Fibroblast of lung (primary cell): ENCODE results near the gene KCNH4. TPM values are rescaled to one million over a fixed set of nuclear protein-coding genes. Genes with fewer than 3 reads are reported as not detected.

ENCODE experiments used
- DNase-seq, 2 donors: peaks; one replicate each; pipeline versions ENCODE4 v3.0.0 to v3.0.0-alpha.2; 2010; ENCODE audit warnings: low read depth in 2 of 2
- H2AFZ ChIP-seq: 2 replicates; pipeline ENCODE4 v1.5.1; 2012; ENCODE audit warnings: low read length, control low read depth, inconsistent platforms
- H3K27ac ChIP-seq: 2 replicates; pipeline ENCODE4 v1.5.1; 2011; ENCODE audit warnings: low read length, control low read depth; ENCODE audit not compliant: insufficient read depth
- H3K27me3 ChIP-seq: 2 replicates; pipeline ENCODE4 v1.5.1; 2011; ENCODE audit warnings: mild to moderate bottlenecking, low read length; ENCODE audit not compliant: control insufficient read depth, insufficient read depth
- H3K36me3 ChIP-seq: 2 replicates; pipeline ENCODE4 v1.5.1; 2011; ENCODE audit warnings: low read length; ENCODE audit not compliant: control insufficient read depth, insufficient read depth
- H3K4me1 ChIP-seq: 2 replicates; pipeline ENCODE4 v1.5.1; 2011; ENCODE audit warnings: low read length; ENCODE audit not compliant: control insufficient read depth, insufficient read depth; ENCODE audit errors: extremely low read depth
- H3K4me2 ChIP-seq: 2 replicates; pipeline ENCODE4 v1.5.1; 2011; ENCODE audit warnings: low read length, control low read depth; ENCODE audit not compliant: insufficient read depth; ENCODE audit errors: extremely low read depth
- H3K4me3 ChIP-seq, 4 experiments: fragments of 200-600 bp in 1 of 4; sonication (generic) in 1 of 4; replicated peaks in 1 of 4; 2 replicates each; pipeline ENCODE4 v1.5.1; 2011 to 2016; ENCODE audit warnings: low read length in 4 of 4, low read depth in 3 of 4, mild to moderate bottlenecking in 3 of 4, control low read depth in 2 of 4, inconsistent platforms in 1 of 4, mixed read lengths in 1 of 4; ENCODE audit not compliant: insufficient read depth in 1 of 4; ENCODE audit errors: control extremely low read depth in 1 of 4
- H3K79me2 ChIP-seq: 2 replicates; pipeline ENCODE4 v1.5.1; 2012; ENCODE audit warnings: mild to moderate bottlenecking, low read length, inconsistent platforms; ENCODE audit not compliant: control insufficient read depth, insufficient read depth
- H3K9ac ChIP-seq: 2 replicates; pipeline ENCODE4 v1.5.1; 2011; ENCODE audit warnings: mild to moderate bottlenecking, low read length, control low read depth; ENCODE audit not compliant: insufficient read depth
- H3K9me3 ChIP-seq: 2 replicates; pipeline ENCODE4 v1.5.1; 2012; ENCODE audit warnings: low read depth, low read length; ENCODE audit not compliant: control insufficient read depth, insufficient read depth
- H4K20me1 ChIP-seq: 2 replicates; pipeline ENCODE4 v1.5.1; 2011; ENCODE audit warnings: low read length; ENCODE audit not compliant: control insufficient read depth, insufficient read depth; ENCODE audit errors: extremely low read depth
- EZH2 ChIP-seq: IDR thresholded peaks from 2 replicates; pipeline ENCODE4 v1.5.1; 2012; ENCODE audit warnings: low read length, control low read depth, mild to moderate bottlenecking; ENCODE audit errors: missing control alignments
- polyA plus RNA-seq, 2 donors: library from polyadenylated mRNA; depleted of rRNA in 1 of 2; stranded (reverse) in 1 of 2; unstranded in 1 of 2; fragments of >200 nt; gene quantifications; 2 replicates each; pipeline ENCODE4 v1.2.1, GENCODE V29; 2011 to 2012; ENCODE audit warnings: missing spikeins in 1 of 2
- total RNA-seq: library from RNA; depleted of rRNA; stranded (reverse); fragments of >200 nt; gene quantifications from 2 replicates; pipeline ENCODE4 v1.2.1, GENCODE V29; 2014
- TF ChIP-seq, protein P1 (sequence below), 2 donors: IDR thresholded peaks in 1 of 2; conservative IDR thresholded peaks in 1 of 2; 1 replicate in 1 of 2; 2 replicates in 1 of 2; pipeline ENCODE4 v1.5.1; 2011 to 2012; ENCODE audit warnings: low read length in 2 of 2, control low read depth in 1 of 2, inconsistent platforms in 1 of 2, low read depth in 1 of 2, mild to moderate bottlenecking in 1 of 2

Gene KCNH4
- total and polyA plus RNA-seq, 2 donors (not counting 1 experiment from before 2014, with no cell fraction given): 0.03 TPM; not detected in 1

- Histone ChIP-seq H2AFZ (no peak overlapping the region), H3K4me3 (no peak overlapping the region), H3K36me3 (peaks cover 21% of the 10 kb centered on the region), H3K79me2 (no peaks in the 10 kb centered on the region), H3K4me1 (peaks cover 8% of the 10 kb centered on the region), H3K9me3 (no peaks in the 10 kb centered on the region), H3K4me2 (no peak overlapping the region), H3K9ac (no peak overlapping the region), H3K27me3 (no peaks in the 10 kb centered on the region), H3K27ac (no peak overlapping the region), H4K20me1 (no peaks in the 10 kb centered on the region)
- TF ChIP-seq, protein P1, sequence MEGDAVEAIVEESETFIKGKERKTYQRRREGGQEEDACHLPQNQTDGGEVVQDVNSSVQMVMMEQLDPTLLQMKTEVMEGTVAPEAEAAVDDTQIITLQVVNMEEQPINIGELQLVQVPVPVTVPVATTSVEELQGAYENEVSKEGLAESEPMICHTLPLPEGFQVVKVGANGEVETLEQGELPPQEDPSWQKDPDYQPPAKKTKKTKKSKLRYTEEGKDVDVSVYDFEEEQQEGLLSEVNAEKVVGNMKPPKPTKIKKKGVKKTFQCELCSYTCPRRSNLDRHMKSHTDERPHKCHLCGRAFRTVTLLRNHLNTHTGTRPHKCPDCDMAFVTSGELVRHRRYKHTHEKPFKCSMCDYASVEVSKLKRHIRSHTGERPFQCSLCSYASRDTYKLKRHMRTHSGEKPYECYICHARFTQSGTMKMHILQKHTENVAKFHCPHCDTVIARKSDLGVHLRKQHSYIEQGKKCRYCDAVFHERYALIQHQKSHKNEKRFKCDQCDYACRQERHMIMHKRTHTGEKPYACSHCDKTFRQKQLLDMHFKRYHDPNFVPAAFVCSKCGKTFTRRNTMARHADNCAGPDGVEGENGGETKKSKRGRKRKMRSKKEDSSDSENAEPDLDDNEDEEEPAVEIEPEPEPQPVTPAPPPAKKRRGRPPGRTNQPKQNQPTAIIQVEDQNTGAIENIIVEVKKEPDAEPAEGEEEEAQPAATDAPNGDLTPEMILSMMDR (conservative IDR thresholded peaks at IDR 0.05 in 1 of 2, IDR thresholded peaks at IDR 0.05 in 1 of 2; ENCODE audit: low read depth in 1 of 2, low read length in 2 of 2): peak; percentile 27 to 44
- TF ChIP-seq EZH2: no peak
- DNase-seq: peak in 1 of 2 donors; percentile 17
Measured at GRCh38 chr17:42118545-42118944, 62.4 kb downstream of the KCNH4 start.

DNA sequence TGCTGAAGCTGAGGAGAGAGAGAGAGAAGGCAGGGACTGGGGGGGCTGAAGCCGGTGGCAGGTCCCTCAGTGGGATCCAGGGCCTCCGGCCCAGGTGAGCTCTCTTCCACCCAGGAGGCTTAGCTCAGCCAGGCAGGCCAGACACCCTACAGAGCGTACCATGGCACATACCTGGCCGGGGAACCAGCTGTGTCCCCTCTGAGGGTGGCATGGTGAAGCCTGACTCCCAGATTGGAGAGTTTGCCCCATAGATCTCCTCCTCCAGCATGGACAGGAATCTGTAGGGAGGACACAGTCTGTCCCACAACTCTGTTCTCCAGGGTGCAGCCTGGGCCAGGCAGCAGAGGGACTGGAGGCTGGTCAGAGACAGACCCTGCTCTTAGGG is 62.8 kb downstream of the KCNH4 start:
- Histone ChIP-seq H3K4me2 (no peak overlapping the region), H3K9me3 (no peaks in the 10 kb centered on the region), H3K27ac (no peak overlapping the region), H2AFZ (no peak overlapping the region), H3K27me3 (no peaks in the 10 kb centered on the region), H3K79me2 (no peaks in the 10 kb centered on the region), H3K9ac (no peak overlapping the region), H3K36me3 (peaks cover 21% of the 10 kb centered on the region), H3K4me1 (peaks cover 8% of the 10 kb centered on the region), H4K20me1 (no peaks in the 10 kb centered on the region), H3K4me3 (no peak overlapping the region)
- DNase-seq: no peak
- TF ChIP-seq, protein P1 (conservative IDR thresholded peaks at IDR 0.05 in 1 of 2, IDR thresholded peaks at IDR 0.05 in 1 of 2; ENCODE audit: low read depth in 1 of 2, low read length in 2 of 2): no peak
- TF ChIP-seq EZH2: no peak

DNA sequence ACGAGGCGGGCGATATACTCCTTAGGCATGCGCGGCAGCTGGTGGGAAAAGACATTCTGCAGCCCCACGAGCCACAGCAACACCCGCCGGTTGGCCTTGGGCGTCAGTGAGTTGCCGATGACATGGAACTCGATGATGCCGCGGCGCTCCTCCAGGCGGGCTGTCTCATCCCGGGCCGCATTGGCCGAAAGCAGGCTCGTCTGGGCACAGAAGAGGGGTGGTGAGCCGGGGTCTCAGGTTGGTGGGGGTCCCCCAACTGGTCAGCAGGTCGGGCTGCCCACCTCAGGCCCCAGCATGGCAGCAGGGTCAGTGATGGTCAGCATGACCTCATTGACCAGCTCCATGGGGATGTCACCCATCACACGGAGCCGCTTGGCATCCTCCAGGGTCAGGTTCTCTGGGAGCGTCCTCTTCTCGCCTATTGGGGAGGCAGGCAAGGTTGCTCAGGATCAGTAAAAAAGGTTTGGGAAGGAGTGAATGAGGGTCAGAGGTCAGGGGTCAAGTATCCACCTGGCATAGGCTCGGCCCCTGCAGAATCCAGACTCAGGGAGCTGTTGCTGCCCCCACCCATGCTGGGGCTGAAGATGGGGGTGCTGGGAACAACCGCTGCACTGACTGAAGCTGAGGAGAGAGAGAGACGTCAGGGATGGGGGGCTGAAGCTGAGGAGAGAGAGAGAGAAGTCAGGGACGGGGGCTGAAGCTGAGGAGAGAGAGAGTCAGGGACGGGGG is 63.4 kb downstream of the KCNH4 start:
- Histone ChIP-seq H3K4me1 (peaks cover 11% of the 10 kb centered on the region), H3K79me2 (no peaks in the 10 kb centered on the region), H2AFZ (no peak overlapping the region), H3K4me2 (no peak overlapping the region), H3K9ac (no peak overlapping the region), H3K27ac (no peak overlapping the region), H4K20me1 (no peaks in the 10 kb centered on the region), H3K4me3 (no peak overlapping the region), H3K27me3 (no peaks in the 10 kb centered on the region), H3K9me3 (no peaks in the 10 kb centered on the region), H3K36me3 (peaks cover 21% of the 10 kb centered on the region)
- no peak for TF ChIP-seq EZH2
- TF ChIP-seq, protein P1 (conservative IDR thresholded peaks at IDR 0.05 in 1 of 2, IDR thresholded peaks at IDR 0.05 in 1 of 2; ENCODE audit: low read depth in 1 of 2, low read length in 2 of 2): no peak
- no peak for DNase-seq
